Panc1 (cell line): ENCODE data around the gene CPD. TPM values are rescaled to one million over a fixed set of nuclear protein-coding genes. Genes with fewer than 3 reads are reported as not detected.

Source experiments
- ATAC-seq: fragments of 200-7000 bp; cut with Tn5 transposase; 2 replicates; pipeline ENCODE4 v1.9.1; 2020; ENCODE audit warnings: mild to moderate bottlenecking, moderate library complexity
- BruUV-seq: library from RNA; stranded (reverse); fragments of 400-500 nt; replicated peaks from 2 replicates; lab custom pipeline; 2021; lab: Mats Ljungman, UMichigan
- CTCF ChIA-PET: fragments of 300-600 bp; sonication (Branson Sonifier 250); formaldehyde crosslinking; loops from one replicate; lab custom pipeline; 2022; ENCODE audit warnings: antibody characterized with exemption; lab: Charles Lee
- POLR2A ChIA-PET: fragments of 300-600 bp; sonication (Branson Sonifier 250); formaldehyde crosslinking; loops from one replicate; lab custom pipeline; 2022; ENCODE audit warnings: antibody characterized with exemption; lab: Charles Lee
- DNase-seq: peaks from one replicate; pipeline ENCODE4 v3.0.0-alpha.2; 2010; ENCODE audit warnings: low read depth, low spot score
- H3K27ac ChIP-seq: 2 replicates; pipeline ENCODE4 v1.5.1; 2011; ENCODE audit warnings: mild to moderate bottlenecking, low read length, inconsistent platforms
- H3K27me3 ChIP-seq: fragments of 200-500 bp; sonication (Bioruptor generic); 2 replicates; pipeline ENCODE4 v1.6.0; 2014; ENCODE audit warnings: low read length, inconsistent platforms; ENCODE audit not compliant: control insufficient read depth, insufficient read depth
- H3K36me3 ChIP-seq: fragments of 200-500 bp; sonication (Bioruptor generic); 2 replicates; pipeline ENCODE4 v1.5.1; 2014; ENCODE audit warnings: inconsistent platforms, mild to moderate bottlenecking, low read length, moderate library complexity; ENCODE audit not compliant: control insufficient read depth, insufficient read depth
- H3K4me1 ChIP-seq: 2 replicates; pipeline ENCODE4 v1.5.1; 2011; ENCODE audit warnings: inconsistent platforms, mild to moderate bottlenecking, low read length, moderate library complexity; ENCODE audit not compliant: control insufficient read depth, insufficient read depth
- H3K4me3 ChIP-seq, 2 experiments: 2 replicates each; pipeline ENCODE4 v1.5.1; 2011 to 2012; ENCODE audit warnings: low read depth in 2 of 2, low read length in 2 of 2, mild to moderate bottlenecking in 2 of 2, inconsistent platforms in 1 of 2, moderate library complexity in 1 of 2
- H3K9me3 ChIP-seq: fragments of 200-500 bp; sonication (Bioruptor generic); 2 replicates; pipeline ENCODE4 v1.5.1; 2014; ENCODE audit warnings: low read depth, mild to moderate bottlenecking, inconsistent platforms, low read length, moderate library complexity; ENCODE audit not compliant: control insufficient read depth, insufficient read depth
- POLR2AphosphoS5 ChIP-seq: IDR thresholded peaks from 2 replicates; pipeline ENCODE4 v1.6.1; 2012; ENCODE audit warnings: mild to moderate bottlenecking, low read depth, low read length, moderate library complexity
- REST ChIP-seq, 2 experiments: IDR thresholded peaks; 2 replicates each; pipeline ENCODE4 v1.6.1; 2011 to 2012; ENCODE audit warnings: low read depth in 2 of 2, control low read depth in 1 of 2, low read length in 1 of 2, mild to moderate bottlenecking in 1 of 2, moderate library complexity in 1 of 2; ENCODE audit not compliant: insufficient read depth in 1 of 2
- SIN3A ChIP-seq: IDR thresholded peaks from 2 replicates; pipeline ENCODE4 v1.6.1; 2012; ENCODE audit warnings: low read depth, mild to moderate bottlenecking, low read length, moderate library complexity, borderline replicate concordance; ENCODE audit not compliant: insufficient read depth
- TCF7L2 ChIP-seq: IDR thresholded peaks from 2 replicates; pipeline ENCODE4 v1.6.1; 2011; ENCODE audit warnings: mild to moderate bottlenecking, low read depth, low read length, inconsistent platforms
- in situ Hi-C: cut with HindIII; loops from 2 replicates; pipeline ENCODE4 v1.10.0; 2016; ENCODE audit warnings: low sequenced_read_pairs, low pct_unique_long_range_greater_than_20kb
- intact Hi-C: fragments of 100-400 bp; cut with micrococcal nuclease; formaldehyde crosslinking; loops from one replicate; pipeline ENCODE4 v1.10.0; 2022; ENCODE audit not compliant: unreplicated experiment
- total RNA-seq: library from RNA; stranded (reverse); gene quantifications from one replicate; pipeline ENCODE4 v1.2.1, GENCODE V29; 2021; ENCODE audit not compliant: unreplicated experiment
- TF ChIP-seq, protein P1 (sequence below): fragments of 450-650 bp; IDR thresholded peaks from 2 replicates; pipeline ENCODE4 v1.5.1; 2017; ENCODE audit warnings: mild to moderate bottlenecking

CPD gene
- total RNA-seq, 1 experiment from 2014 or later, result 93.0 TPM

DNA sequence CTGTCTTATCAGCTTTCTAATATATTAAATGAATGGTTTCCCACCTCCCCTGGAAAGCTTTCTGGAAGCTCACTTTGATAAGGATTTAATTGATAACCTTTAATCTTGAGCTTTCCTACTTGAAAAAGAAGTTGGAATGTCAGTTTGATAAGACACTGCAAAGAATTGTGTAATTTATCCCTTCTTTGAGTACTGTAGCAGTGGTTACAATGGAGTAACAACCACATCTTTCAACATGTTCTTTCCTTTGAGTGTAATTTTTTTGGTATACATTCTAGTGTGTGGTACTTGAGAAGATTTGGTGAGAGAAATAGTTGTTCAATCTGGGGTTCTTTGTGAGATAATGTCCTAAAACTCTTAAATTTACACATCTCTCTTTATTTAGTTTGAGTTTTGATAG is 43.4 kb downstream of the CPD start:
- no peaks in the 10 kb centered on the region for H3K27me3 ChIP-seq
- H3K4me1 ChIP-seq, result no peaks in the 10 kb centered on the region
- no peak overlapping the region for H3K27ac ChIP-seq
- intact Hi-C loops (no loop called here), in situ Hi-C loops (no loop called here)
- TF ChIP-seq, protein P1, sequence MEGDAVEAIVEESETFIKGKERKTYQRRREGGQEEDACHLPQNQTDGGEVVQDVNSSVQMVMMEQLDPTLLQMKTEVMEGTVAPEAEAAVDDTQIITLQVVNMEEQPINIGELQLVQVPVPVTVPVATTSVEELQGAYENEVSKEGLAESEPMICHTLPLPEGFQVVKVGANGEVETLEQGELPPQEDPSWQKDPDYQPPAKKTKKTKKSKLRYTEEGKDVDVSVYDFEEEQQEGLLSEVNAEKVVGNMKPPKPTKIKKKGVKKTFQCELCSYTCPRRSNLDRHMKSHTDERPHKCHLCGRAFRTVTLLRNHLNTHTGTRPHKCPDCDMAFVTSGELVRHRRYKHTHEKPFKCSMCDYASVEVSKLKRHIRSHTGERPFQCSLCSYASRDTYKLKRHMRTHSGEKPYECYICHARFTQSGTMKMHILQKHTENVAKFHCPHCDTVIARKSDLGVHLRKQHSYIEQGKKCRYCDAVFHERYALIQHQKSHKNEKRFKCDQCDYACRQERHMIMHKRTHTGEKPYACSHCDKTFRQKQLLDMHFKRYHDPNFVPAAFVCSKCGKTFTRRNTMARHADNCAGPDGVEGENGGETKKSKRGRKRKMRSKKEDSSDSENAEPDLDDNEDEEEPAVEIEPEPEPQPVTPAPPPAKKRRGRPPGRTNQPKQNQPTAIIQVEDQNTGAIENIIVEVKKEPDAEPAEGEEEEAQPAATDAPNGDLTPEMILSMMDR, result no peak
- TF ChIP-seq POLR2AphosphoS5 (no peak), TCF7L2 (no peak), SIN3A (no peak), REST (IDR thresholded peaks at IDR 0.05; ENCODE audit: insufficient read depth in 1 of 2, low read depth in 2 of 2, low read length in 1 of 2) (no peak)
- no peaks in the 10 kb centered on the region for H3K9me3 ChIP-seq
- ChIA-PET POLR2A (no interaction called here), CTCF (no interaction called here)
- ATAC-seq (no peak), DNase-seq (no peak)
- H3K36me3 ChIP-seq, result peaks cover 9% of the 10 kb centered on the region
- no peak overlapping the region for H3K4me3 ChIP-seq
- BruUV-seq, result no TSS peak

- BruUV-seq, result no TSS peak
- intact Hi-C loops (no loop called here), in situ Hi-C loops (no loop called here)
- H3K9me3 ChIP-seq, result no peaks in the 10 kb centered on the region
- ChIA-PET POLR2A (no interaction called here), CTCF (no interaction called here)
- H3K4me1 ChIP-seq, result no peaks in the 10 kb centered on the region
- TF ChIP-seq REST (IDR thresholded peaks at IDR 0.05; ENCODE audit: insufficient read depth in 1 of 2, low read depth in 2 of 2, low read length in 1 of 2), result no peak
- DNase-seq (no peak), ATAC-seq (no peak)
- H3K27ac ChIP-seq, result no peak overlapping the region
- H3K4me3 ChIP-seq, result no peak overlapping the region
- no peaks in the 10 kb centered on the region for H3K27me3 ChIP-seq
- peaks cover 9% of the 10 kb centered on the region for H3K36me3 ChIP-seq
These were observed 45.7 kb downstream of the CPD start for GRCh38 chr17:30424471-30424870.
